Measurements from ENCODE around the gene BIRC6. TPM values are rescaled to one million over a fixed set of nuclear protein-coding genes. Genes with fewer than 3 reads are reported as not detected.
"Not testable (repeated sequence)": the region's sequence is repeated elsewhere in the genome, so short reads cannot be mapped to it uniquely, and the experiment has no call there.

The BIRC6 gene
- total RNA-seq, 3 donors from 2014 or later: 66.6 to 68.4 (median 67.7) TPM

DNA sequence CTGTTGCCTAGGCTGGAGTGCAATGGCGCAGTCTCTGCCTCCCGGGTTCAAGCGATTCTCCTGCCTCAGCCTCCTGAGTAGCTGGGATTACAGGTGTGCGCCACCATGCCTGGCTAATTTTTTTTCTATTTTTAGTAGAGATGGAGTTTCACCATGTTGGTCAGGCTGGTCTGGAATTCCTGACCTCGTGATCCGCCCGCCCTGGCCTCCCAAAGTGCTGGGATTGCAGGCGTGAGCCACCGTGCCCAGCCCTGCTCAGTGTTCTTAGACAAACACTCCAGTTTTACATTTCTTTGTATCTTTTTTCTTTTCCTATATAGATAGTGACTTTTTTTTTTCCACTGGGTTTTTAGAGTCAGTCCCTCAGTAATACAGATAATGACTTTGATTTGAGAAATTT, 7.5 kb downstream of the BIRC6 start:
- Mint-ChIP-seq H3K36me3 (ENCODE audit: insufficient read depth) (peaks cover 12% of the 10 kb centered on the region), H3K4me1 (ENCODE audit: low read depth) (peaks cover 75% of the 10 kb centered on the region)
- not testable (repeated sequence) for DNase-seq; H3K27me3 Mint-ChIP-seq (ENCODE audit: low read depth); H3K9me3 Mint-ChIP-seq; ATAC-seq; H3K4me3 Mint-ChIP-seq

- H3K27me3 Mint-ChIP-seq (ENCODE audit: low read depth); H3K36me3 Mint-ChIP-seq (ENCODE audit: insufficient read depth); ATAC-seq; H3K4me3 Mint-ChIP-seq; DNase-seq; H3K9me3 Mint-ChIP-seq: not testable (repeated sequence)
- H3K4me1 Mint-ChIP-seq (ENCODE audit: low read depth): peaks cover 74% of the 10 kb centered on the region
Measured at GRCh38 chr2:32365679-32366078, 8.9 kb downstream of the BIRC6 start.

DNA sequence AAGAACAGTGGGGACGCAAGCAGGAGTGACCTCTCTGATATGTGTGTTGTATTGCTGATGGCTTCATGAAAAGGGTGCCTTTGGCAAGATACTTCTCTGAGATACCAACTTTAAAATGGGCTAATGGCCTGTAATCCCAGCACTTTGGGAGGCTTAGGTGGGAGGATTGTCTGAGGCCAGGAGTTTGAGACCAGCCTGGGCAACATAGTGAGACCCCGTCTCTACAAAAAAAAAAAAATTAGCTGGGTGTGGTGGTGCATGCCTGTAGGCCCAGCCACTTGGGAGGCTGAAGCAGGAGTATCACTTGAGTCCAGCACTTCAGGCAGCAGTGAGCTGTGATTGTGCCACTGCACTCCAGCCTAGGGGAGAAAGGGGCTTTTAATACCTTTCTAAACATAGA, 9.8 kb downstream of the BIRC6 start:
- ATAC-seq (no peak), DNase-seq (no peak)
- H3K4me3 Mint-ChIP-seq: no peak overlapping the region
- peaks cover 4% of the 10 kb centered on the region for H3K36me3 Mint-ChIP-seq (ENCODE audit: insufficient read depth)
- no peaks in the 10 kb centered on the region for H3K27me3 Mint-ChIP-seq (ENCODE audit: low read depth)
- H3K9me3 Mint-ChIP-seq: no peaks in the 10 kb centered on the region
- peaks cover 71% of the 10 kb centered on the region for H3K4me1 Mint-ChIP-seq (ENCODE audit: low read depth)

GRCh38 chr2:32369222-32369621, 12.4 kb downstream of the BIRC6 start:
- Mint-ChIP-seq H3K9me3 (no peaks in the 10 kb centered on the region), H3K4me1 (ENCODE audit: low read depth) (peaks cover 67% of the 10 kb centered on the region), H3K36me3 (ENCODE audit: insufficient read depth) (peaks cover 14% of the 10 kb centered on the region), H3K4me3 (no peak overlapping the region), H3K27me3 (ENCODE audit: low read depth) (no peaks in the 10 kb centered on the region)
- DNase-seq (no peak), ATAC-seq (no peak)

- Mint-ChIP-seq H3K4me1 (ENCODE audit: low read depth) (peaks cover 68% of the 10 kb centered on the region), H3K36me3 (ENCODE audit: insufficient read depth) (peaks cover 14% of the 10 kb centered on the region)
- not testable (repeated sequence) for DNase-seq; H3K27me3 Mint-ChIP-seq (ENCODE audit: low read depth); H3K4me3 Mint-ChIP-seq; H3K9me3 Mint-ChIP-seq; ATAC-seq
Measured at GRCh38 chr2:32370942-32371341, 14.1 kb downstream of the BIRC6 start.

GRCh38 chr2:32372519-32373182, 15.8 kb downstream of the BIRC6 start:
- no peaks in the 10 kb centered on the region for H3K27me3 Mint-ChIP-seq (ENCODE audit: low read depth)
- H3K4me1 Mint-ChIP-seq (ENCODE audit: low read depth): peaks cover 66% of the 10 kb centered on the region
- no peaks in the 10 kb centered on the region for H3K9me3 Mint-ChIP-seq
- no peak overlapping the region for H3K4me3 Mint-ChIP-seq
- no peak for DNase-seq
- no peak for ATAC-seq
- H3K36me3 Mint-ChIP-seq (ENCODE audit: insufficient read depth): peaks cover 13% of the 10 kb centered on the region

- DNase-seq: no peak
- peaks cover 59% of the 10 kb centered on the region for H3K4me1 Mint-ChIP-seq (ENCODE audit: low read depth)
- ATAC-seq: no peak
- no peaks in the 10 kb centered on the region for H3K27me3 Mint-ChIP-seq (ENCODE audit: low read depth)
- H3K9me3 Mint-ChIP-seq: no peaks in the 10 kb centered on the region
- no peak overlapping the region for H3K4me3 Mint-ChIP-seq
- H3K36me3 Mint-ChIP-seq (ENCODE audit: insufficient read depth): peaks cover 12% of the 10 kb centered on the region
Measured at GRCh38 chr2:32375228-32375892, 18.5 kb downstream of the BIRC6 start.

GRCh38 chr2:32376756-32377155, 19.9 kb downstream of the BIRC6 start:
- Mint-ChIP-seq H3K27me3 (ENCODE audit: low read depth) (no peaks in the 10 kb centered on the region), H3K9me3 (no peaks in the 10 kb centered on the region), H3K4me1 (ENCODE audit: low read depth) (peaks cover 54% of the 10 kb centered on the region), H3K36me3 (ENCODE audit: insufficient read depth) (peaks cover 13% of the 10 kb centered on the region), H3K4me3 (no peak overlapping the region)
- no peak for ATAC-seq
- DNase-seq: no peak

DNA sequence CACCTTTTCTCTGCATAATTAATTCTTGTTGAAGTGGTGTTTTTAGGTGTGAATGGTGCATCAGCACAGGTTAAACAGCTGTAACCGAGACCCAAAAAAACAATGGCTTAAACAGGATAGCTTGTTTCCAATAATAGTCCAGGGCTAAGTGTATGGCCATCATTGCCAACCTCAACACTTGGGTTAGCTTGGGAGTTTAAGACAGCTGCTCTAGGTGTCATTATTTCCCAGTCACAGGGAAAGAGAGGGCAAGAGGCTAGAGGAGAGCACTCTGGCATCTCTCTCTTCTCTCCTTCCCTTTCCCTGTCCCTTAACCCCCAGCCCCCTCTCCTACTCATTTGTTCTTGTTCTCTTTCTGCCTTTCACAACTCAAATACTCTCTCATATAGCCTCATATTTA, 21.1 kb downstream of the BIRC6 start:
- Mint-ChIP-seq H3K27me3 (ENCODE audit: low read depth) (no peaks in the 10 kb centered on the region), H3K9me3 (no peaks in the 10 kb centered on the region)
- ATAC-seq: no peak

GRCh38 chr2:32379352-32379751, 22.5 kb downstream of the BIRC6 start:
- Mint-ChIP-seq H3K4me1 (ENCODE audit: low read depth) (peaks cover 42% of the 10 kb centered on the region), H3K9me3 (no peaks in the 10 kb centered on the region), H3K36me3 (ENCODE audit: insufficient read depth) (peaks cover 12% of the 10 kb centered on the region), H3K27me3 (ENCODE audit: low read depth) (no peaks in the 10 kb centered on the region), H3K4me3 (no peak overlapping the region)
- DNase-seq (no peak), ATAC-seq (no peak)

More for the DNA sequence above, 21.1 kb downstream of the BIRC6 start:
- H3K36me3 Mint-ChIP-seq (ENCODE audit: insufficient read depth): peaks cover 17% of the 10 kb centered on the region
- H3K4me3 Mint-ChIP-seq: no peak overlapping the region
- H3K4me1 Mint-ChIP-seq (ENCODE audit: low read depth): peaks cover 52% of the 10 kb centered on the region
- DNase-seq: no peak

- Mint-ChIP-seq H3K4me1 (ENCODE audit: low read depth) (peaks cover 9% of the 10 kb centered on the region), H3K27me3 (ENCODE audit: low read depth) (no peaks in the 10 kb centered on the region), H3K9me3 (no peaks in the 10 kb centered on the region), H3K36me3 (ENCODE audit: insufficient read depth) (peaks cover 25% of the 10 kb centered on the region), H3K4me3 (no peak overlapping the region)
- ATAC-seq: no peak
- no peak for DNase-seq
Measured at GRCh38 chr2:32383858-32384257, 27.0 kb downstream of the BIRC6 start.

DNA sequence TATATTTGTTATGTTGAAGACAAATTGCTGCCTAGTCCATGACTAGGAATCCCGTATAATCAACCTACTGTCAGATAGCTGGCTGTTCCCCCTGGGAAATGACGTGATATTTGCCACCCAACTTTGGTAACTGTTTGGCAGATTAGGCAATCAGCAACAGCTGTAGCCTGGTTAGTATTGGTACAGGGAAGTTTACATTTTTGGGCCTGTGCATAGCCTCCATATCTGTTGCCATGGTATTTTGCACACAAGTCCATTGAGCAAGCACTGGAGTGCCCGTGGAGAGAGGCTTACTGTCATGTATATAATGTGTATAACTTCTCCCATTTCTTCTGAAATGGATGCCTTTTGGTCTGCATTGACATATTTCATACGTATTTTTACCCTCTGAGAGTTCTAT, 27.7 kb downstream of the BIRC6 start:
- H3K9me3 Mint-ChIP-seq: no peaks in the 10 kb centered on the region
- H3K4me1 Mint-ChIP-seq (ENCODE audit: low read depth): peaks cover 5% of the 10 kb centered on the region
- ATAC-seq: no peak
- no peak for DNase-seq
- no peaks in the 10 kb centered on the region for H3K27me3 Mint-ChIP-seq (ENCODE audit: low read depth)
- peaks cover 25% of the 10 kb centered on the region for H3K36me3 Mint-ChIP-seq (ENCODE audit: insufficient read depth)
- no peak overlapping the region for H3K4me3 Mint-ChIP-seq

DNA sequence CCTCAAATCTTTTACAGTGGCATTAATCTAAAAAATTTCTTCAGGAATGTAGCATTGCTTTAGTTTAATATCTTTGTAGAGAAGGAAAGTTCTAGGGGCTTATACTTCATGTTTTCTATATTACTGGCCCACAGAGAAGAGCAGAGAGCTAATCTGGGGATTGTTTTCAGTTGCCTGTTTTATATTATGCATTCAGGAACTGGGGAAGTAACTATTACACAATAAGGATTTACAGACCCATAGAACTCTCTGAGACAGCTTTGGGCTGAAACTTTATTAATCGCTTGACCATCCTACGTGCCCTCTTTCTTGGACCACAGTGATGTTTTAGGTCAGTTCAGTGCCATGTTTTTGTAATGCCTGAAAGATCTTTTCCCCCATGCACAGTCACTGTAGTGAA, 29.9 kb downstream of the BIRC6 start:
- Mint-ChIP-seq H3K27me3 (ENCODE audit: low read depth) (no peaks in the 10 kb centered on the region), H3K9me3 (no peaks in the 10 kb centered on the region), H3K4me1 (ENCODE audit: low read depth) (peaks cover 7% of the 10 kb centered on the region), H3K4me3 (no peak overlapping the region), H3K36me3 (ENCODE audit: insufficient read depth) (peaks cover 26% of the 10 kb centered on the region)
- DNase-seq: no peak
- no peak for ATAC-seq

DNA sequence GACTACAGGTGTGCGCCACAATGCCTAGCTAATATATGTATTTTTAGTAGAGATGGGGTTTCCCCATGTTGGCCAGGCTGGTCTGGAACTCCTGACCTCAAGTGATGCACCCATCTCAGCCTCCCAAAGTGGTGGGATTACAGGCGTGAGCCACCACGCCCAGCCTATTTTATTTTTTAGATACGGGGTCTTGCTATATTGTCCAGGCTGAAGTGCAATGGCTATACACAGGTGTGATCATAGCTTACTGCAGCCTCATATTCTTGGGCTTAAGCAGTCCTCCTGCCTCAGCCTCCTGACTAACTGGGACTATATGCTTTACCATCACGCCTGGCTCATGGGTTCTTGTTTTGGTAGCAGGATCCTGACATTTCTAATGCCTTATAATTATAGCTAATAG, 42.4 kb downstream of the BIRC6 start:
- no peak for ATAC-seq
- peaks cover 12% of the 10 kb centered on the region for H3K4me1 Mint-ChIP-seq (ENCODE audit: low read depth)
- H3K27me3 Mint-ChIP-seq (ENCODE audit: low read depth): no peaks in the 10 kb centered on the region
- no peak overlapping the region for H3K4me3 Mint-ChIP-seq
- H3K9me3 Mint-ChIP-seq: no peaks in the 10 kb centered on the region
- H3K36me3 Mint-ChIP-seq (ENCODE audit: insufficient read depth): peaks cover 34% of the 10 kb centered on the region
- DNase-seq: no peak

- H3K9me3 Mint-ChIP-seq: no peaks in the 10 kb centered on the region
- ATAC-seq: no peak
- H3K27me3 Mint-ChIP-seq (ENCODE audit: low read depth): no peaks in the 10 kb centered on the region
Measured at GRCh38 chr2:32402091-32402490, 45.3 kb downstream of the BIRC6 start.

More at GRCh38 chr2:32402091-32402490, 45.3 kb downstream of the BIRC6 start:
- peaks cover 25% of the 10 kb centered on the region for H3K36me3 Mint-ChIP-seq (ENCODE audit: insufficient read depth)
- H3K4me1 Mint-ChIP-seq (ENCODE audit: low read depth): peaks cover 12% of the 10 kb centered on the region
- no peak overlapping the region for H3K4me3 Mint-ChIP-seq
- no peak for DNase-seq
